Bronchial epithelial cell (primary cell): Measurements from ENCODE around the gene RFX8. TPM values are rescaled to one million over a fixed set of nuclear protein-coding genes. Genes with fewer than 3 reads are reported as not detected.

ENCODE experiments used
- DNase-seq: peaks from one replicate; pipeline ENCODE4 v3.0.0-alpha.2; 2010; ENCODE audit warnings: low read depth
- FAIRE-seq: peaks from 2 replicates; lab custom pipeline; 2011; peaks lifted over from hg19 to GRCh38; lab: Jason Lieb, UNC
- H3K27me3 ChIP-seq: 2 replicates; pipeline ENCODE4 v1.5.1; 2011; ENCODE audit warnings: low read length; ENCODE audit not compliant: control insufficient read depth, insufficient read depth
- H3K36me3 ChIP-seq: 2 replicates; pipeline ENCODE4 v1.5.1; 2011; ENCODE audit warnings: low read length; ENCODE audit not compliant: control insufficient read depth, insufficient read depth
- H3K4me3 ChIP-seq: 2 replicates; pipeline ENCODE4 v1.5.1; 2011; ENCODE audit warnings: mild to moderate bottlenecking, low read depth, low read length, control low read depth
- total RNA-seq: library from RNA; depleted of rRNA; stranded (reverse); fragments of >200 nt; gene quantifications from 2 replicates; pipeline ENCODE4 v1.2.1, GENCODE V29; 2014
- TF ChIP-seq, protein P1 (sequence below): IDR thresholded peaks from 2 replicates; pipeline ENCODE4 v1.5.1; 2011; ENCODE audit warnings: mild to moderate bottlenecking, moderate library complexity, low read length, control low read depth, inconsistent platforms; ENCODE audit not compliant: insufficient read depth, severe bottlenecking

RFX8 gene
- total RNA-seq, 1 donor from 2014 or later, result not detected

DNA sequence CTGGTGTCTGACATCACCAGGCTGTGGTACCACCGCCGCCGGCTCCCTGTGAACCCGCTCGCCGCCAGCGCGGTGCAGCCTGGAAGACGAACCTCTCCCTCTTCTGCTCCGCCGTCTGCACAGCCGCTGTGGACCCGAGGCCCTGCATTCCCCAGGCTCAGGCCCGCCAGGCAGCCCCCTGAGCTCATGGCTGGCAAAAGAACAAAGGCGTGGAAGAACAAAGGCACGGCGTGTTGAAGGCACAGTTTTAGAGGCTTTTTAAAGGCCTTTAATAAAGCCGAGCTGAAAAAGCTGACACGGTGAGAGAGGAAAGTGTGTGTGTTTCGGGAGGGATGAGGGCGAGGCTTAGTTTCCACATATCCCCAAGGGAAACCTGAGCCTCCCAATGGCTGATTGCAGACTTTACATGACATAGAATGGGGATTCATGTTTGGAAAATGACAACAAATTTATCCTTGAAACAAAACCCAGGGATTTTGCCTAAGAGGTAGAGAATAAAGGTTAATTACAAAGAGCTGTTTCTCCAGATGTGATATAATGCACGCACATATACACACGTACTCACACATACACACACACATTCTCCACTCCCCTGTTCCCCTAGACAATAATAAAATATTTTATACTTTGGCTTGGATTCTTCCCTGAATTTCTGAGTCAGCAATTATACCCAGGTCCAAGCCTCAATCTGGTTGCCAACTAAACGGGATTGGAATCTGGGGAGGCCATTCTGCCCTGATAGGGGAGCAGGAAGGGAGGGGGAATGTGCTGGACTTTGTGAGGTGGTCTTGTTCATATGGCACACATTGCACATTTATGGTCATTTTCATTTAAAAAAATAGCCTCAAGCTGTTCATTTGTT, 39.7 kb downstream of the RFX8 start:
- Histone ChIP-seq H3K36me3 (no peaks in the 10 kb centered on the region), H3K4me3 (no peak overlapping the region), H3K27me3 (no peaks in the 10 kb centered on the region)
- no peak for FAIRE-seq
- no peak for DNase-seq
- TF ChIP-seq, protein P1, sequence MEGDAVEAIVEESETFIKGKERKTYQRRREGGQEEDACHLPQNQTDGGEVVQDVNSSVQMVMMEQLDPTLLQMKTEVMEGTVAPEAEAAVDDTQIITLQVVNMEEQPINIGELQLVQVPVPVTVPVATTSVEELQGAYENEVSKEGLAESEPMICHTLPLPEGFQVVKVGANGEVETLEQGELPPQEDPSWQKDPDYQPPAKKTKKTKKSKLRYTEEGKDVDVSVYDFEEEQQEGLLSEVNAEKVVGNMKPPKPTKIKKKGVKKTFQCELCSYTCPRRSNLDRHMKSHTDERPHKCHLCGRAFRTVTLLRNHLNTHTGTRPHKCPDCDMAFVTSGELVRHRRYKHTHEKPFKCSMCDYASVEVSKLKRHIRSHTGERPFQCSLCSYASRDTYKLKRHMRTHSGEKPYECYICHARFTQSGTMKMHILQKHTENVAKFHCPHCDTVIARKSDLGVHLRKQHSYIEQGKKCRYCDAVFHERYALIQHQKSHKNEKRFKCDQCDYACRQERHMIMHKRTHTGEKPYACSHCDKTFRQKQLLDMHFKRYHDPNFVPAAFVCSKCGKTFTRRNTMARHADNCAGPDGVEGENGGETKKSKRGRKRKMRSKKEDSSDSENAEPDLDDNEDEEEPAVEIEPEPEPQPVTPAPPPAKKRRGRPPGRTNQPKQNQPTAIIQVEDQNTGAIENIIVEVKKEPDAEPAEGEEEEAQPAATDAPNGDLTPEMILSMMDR, result no peak

DNA sequence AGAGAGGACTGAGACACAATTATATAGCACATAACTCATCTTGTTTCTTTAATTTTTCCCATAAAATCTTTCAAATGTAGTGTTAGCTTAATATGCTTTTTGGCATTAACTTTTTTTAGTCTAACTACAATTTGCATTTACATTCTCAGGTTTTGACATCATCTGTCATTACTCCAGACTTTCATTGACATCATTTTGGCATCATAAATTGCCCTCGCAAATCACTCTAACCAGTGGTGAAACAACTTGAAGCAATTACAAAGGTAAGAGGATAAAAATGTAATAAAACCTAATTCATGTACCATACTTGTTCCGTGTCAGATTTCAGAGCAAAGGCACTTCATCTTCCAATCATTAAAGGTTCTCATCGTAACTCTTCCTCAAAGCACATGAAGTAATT, 41.4 kb downstream of the RFX8 start:
- FAIRE-seq (no peak), DNase-seq (no peak)
- Histone ChIP-seq H3K36me3 (no peaks in the 10 kb centered on the region), H3K27me3 (no peaks in the 10 kb centered on the region), H3K4me3 (no peak overlapping the region)
- TF ChIP-seq, protein P1, result no peak

DNA sequence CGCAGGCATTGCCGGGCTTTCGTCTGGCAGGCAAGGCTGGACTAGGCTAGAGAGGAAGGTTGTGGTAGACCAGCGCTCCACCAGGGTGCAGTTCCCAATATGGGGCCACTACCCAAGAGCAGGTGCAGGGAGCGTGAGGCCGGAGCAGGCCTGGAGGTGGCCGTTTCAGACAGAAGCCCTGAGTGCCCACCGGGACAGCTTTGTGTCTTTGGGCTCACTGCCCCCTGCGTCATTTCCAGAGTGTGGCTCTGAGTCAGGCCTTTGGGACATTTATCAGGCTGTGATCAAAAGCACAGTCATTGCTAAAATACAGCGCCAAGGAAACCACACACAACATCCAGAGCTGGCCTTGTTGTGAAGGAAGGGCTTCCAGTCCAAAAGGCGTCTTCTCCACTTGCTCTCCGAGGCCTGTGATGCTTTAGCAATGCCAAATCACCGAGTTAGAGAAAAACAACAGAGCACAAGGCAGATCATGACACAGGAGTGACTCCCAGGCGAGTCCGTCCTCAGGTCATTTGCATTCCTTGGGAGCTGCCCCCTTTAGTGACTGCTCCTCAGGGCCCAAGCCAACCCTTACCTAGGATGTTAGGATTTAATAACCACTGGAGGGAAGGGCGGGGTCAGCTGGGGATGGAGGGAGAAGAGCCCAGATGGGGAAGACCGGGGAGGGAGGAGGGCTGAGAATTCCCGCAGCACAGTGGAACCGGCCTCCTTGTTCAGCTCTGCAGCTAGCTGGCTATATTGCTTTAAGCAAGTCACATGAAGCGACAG, 42.3 kb downstream of the RFX8 start:
- no peaks in the 10 kb centered on the region for H3K36me3 ChIP-seq
- no peaks in the 10 kb centered on the region for H3K27me3 ChIP-seq
- FAIRE-seq, result no peak
- TF ChIP-seq, protein P1, result no peak
- no peak overlapping the region for H3K4me3 ChIP-seq
- no peak for DNase-seq

DNA sequence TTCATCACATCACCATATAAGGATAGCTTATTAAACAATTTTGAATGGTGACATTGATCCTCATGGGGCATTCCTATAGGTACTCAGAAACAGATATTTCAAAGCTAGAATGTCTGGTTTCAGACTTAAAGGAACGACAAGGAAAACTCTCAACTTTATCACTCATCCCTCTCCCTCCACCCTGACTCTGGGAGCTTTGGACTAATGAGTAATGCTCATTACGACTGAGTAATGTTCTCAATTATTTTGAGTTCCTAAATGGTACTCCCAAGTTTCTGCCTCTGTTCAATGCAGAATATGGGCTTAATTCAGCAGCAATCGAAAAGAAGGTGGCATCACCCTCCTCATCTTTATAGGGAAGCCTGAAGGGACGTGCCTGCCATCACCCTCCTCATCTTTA, 43.4 kb downstream of the RFX8 start:
- no peaks in the 10 kb centered on the region for H3K27me3 ChIP-seq
- no peak for DNase-seq
- H3K4me3 ChIP-seq, result no peak overlapping the region
- no peak for FAIRE-seq
- TF ChIP-seq, protein P1, result no peak
- no peaks in the 10 kb centered on the region for H3K36me3 ChIP-seq

- FAIRE-seq, result no peak
- Histone ChIP-seq H3K4me3 (no peak overlapping the region), H3K27me3 (no peaks in the 10 kb centered on the region), H3K36me3 (no peaks in the 10 kb centered on the region)
- no peak for DNase-seq
- TF ChIP-seq, protein P1, result no peak
Observed at GRCh38 chr2:101430156-101430555, 44.8 kb downstream of the RFX8 start.
